ENCODE results near the gene PSMC5. TPM values are rescaled to one million over a fixed set of nuclear protein-coding genes. Genes with fewer than 3 reads are reported as not detected.

Gene PSMC5
- total RNA-seq, 1 experiment from 2014 or later = 183 TPM

DNA sequence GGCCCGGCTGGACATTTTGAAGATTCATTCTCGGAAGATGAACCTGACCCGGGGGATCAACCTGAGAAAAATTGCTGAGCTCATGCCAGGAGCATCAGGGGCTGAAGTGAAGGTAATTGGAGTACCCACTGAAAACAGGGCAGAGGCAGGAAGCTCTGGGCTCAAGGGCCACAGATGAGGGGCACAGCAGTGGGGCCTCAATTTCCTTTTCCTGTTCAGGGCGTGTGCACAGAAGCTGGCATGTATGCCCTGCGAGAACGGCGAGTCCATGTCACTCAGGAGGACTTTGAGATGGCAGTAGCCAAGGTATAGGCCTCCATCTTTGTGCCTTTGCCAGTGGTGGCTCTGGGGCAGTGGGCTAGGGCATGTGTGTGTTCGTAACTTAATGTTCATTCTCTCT lies 4.3 kb downstream of the PSMC5 start:
- H3T11ph ChIP-seq (ENCODE audit: low read length) = no peak overlapping the region
- no peak overlapping the region for H3K27ac Mint-ChIP-seq
- peaks cover 9 to 14% of the 10 kb centered on the region in 2 experiments for H3K4me1 Mint-ChIP-seq
- H3K4me2 ChIP-seq (ENCODE audit: insufficient read depth, insufficient read length, low read length) = no peak overlapping the region
- peaks cover 2% of the 10 kb centered on the region for H4K20me1 ChIP-seq (ENCODE audit: control insufficient read depth, insufficient read depth, insufficient read length)
- no peak overlapping the region for H3K4me3 Mint-ChIP-seq
- H4K8ac ChIP-seq (replicated peaks; ENCODE audit: insufficient read length, low read depth, low read length) = no peak overlapping the region
- no peak overlapping the region for H4K91ac ChIP-seq (ENCODE audit: insufficient read length, low read depth, low read length)
- TF ChIP-seq, protein P1, sequence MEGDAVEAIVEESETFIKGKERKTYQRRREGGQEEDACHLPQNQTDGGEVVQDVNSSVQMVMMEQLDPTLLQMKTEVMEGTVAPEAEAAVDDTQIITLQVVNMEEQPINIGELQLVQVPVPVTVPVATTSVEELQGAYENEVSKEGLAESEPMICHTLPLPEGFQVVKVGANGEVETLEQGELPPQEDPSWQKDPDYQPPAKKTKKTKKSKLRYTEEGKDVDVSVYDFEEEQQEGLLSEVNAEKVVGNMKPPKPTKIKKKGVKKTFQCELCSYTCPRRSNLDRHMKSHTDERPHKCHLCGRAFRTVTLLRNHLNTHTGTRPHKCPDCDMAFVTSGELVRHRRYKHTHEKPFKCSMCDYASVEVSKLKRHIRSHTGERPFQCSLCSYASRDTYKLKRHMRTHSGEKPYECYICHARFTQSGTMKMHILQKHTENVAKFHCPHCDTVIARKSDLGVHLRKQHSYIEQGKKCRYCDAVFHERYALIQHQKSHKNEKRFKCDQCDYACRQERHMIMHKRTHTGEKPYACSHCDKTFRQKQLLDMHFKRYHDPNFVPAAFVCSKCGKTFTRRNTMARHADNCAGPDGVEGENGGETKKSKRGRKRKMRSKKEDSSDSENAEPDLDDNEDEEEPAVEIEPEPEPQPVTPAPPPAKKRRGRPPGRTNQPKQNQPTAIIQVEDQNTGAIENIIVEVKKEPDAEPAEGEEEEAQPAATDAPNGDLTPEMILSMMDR (conservative IDR thresholded peaks at IDR 0.05) = no peak
- no peak overlapping the region for H2BK20ac ChIP-seq (ENCODE audit: low read depth, low read length, poor library complexity, severe bottlenecking)
- H2BK15ac ChIP-seq (ENCODE audit: low read depth, low read length) = no peak overlapping the region
- H2BK5ac ChIP-seq (ENCODE audit: insufficient read length, low read length) = no peak overlapping the region
- H3K27ac ChIP-seq (ENCODE audit: insufficient read length, low read depth, low read length) = no peak overlapping the region
- H3K4me1 ChIP-seq (ENCODE audit: insufficient read depth, low read length) = no peaks in the 10 kb centered on the region
- H2BK12ac ChIP-seq (ENCODE audit: insufficient read length, low read depth, low read length) = no peak overlapping the region
- H3K9ac ChIP-seq (ENCODE audit: extremely low read depth, insufficient read length, low read length) = no peak overlapping the region
- no peaks in the 10 kb centered on the region; a peak in 1 of 5 replicates for H3K9me3 Mint-ChIP-seq
- no peaks in the 10 kb centered on the region for H3K9me3 ChIP-seq (ENCODE audit: control insufficient read depth, low read depth, low read length)
- peaks cover 6% of the 10 kb centered on the region; the same call in 1 of the 2 replicates for H3K79me2 ChIP-seq (ENCODE audit: insufficient read depth, low read length)
- peaks cover 6% of the 10 kb centered on the region for H3K23me2 ChIP-seq (ENCODE audit: insufficient read length, low read depth, low read length, poor library complexity, severe bottlenecking)
- no peak overlapping the region for H3K56ac ChIP-seq (ENCODE audit: insufficient read length, low read depth, low read length)
- no peak overlapping the region for H3K14ac ChIP-seq (ENCODE audit: insufficient read depth, low read length)
- no peak overlapping the region for H3K4ac ChIP-seq (ENCODE audit: low read depth, low read length)
- H3K79me1 ChIP-seq (ENCODE audit: insufficient read depth, low read depth, low read length, poor library complexity, severe bottlenecking) = peaks cover 3% of the 10 kb centered on the region
- no peak overlapping the region for H3K18ac ChIP-seq (ENCODE audit: insufficient read length, low read depth, low read length)
- no peak overlapping the region for H3K23ac ChIP-seq (ENCODE audit: insufficient read length, low read depth, low read length)
- H2BK120ac ChIP-seq (ENCODE audit: low read depth, low read length, poor library complexity, severe bottlenecking) = no peak overlapping the region
- no peak overlapping the region for H2AFZ ChIP-seq (ENCODE audit: low read length)
- peaks cover 57 to 92% (median 77%) of the 10 kb centered on the region in 3 experiments for H3K36me3 Mint-ChIP-seq (ENCODE audit: insufficient read depth in 1 of 3, low read depth in 3 of 3)
- H4K5ac ChIP-seq (ENCODE audit: insufficient read length, low read depth, low read length) = no peak overlapping the region
- no peaks in the 10 kb centered on the region; the same call in 1 of the 2 replicates for H3K27me3 Mint-ChIP-seq (ENCODE audit: low read depth)
- no peaks in the 10 kb centered on the region for H3K27me3 ChIP-seq (ENCODE audit: insufficient read depth, low read length)
- no peak overlapping the region for H2AK5ac ChIP-seq (ENCODE audit: insufficient read length, low read length)
- no CpG with 5 or more reads among the region's 8 CpGs for WGBS (ENCODE audit: extremely low coverage, insufficient read length, low lambda C conversion rate)
- DNase-seq = no peak

All from H9 (cell line).